Colonic mucosa (tissue), 4 donors: ENCODE data around the gene SRPK2. TPM values are rescaled to one million over a fixed set of nuclear protein-coding genes. Genes with fewer than 3 reads are reported as not detected.

Experiments used
- DNase-seq: peaks from one replicate; pipeline ENCODE4 v3.0.0-alpha.2; 2020
- H3K27ac ChIP-seq: fragments of 200-600 bp; one replicate; pipeline ENCODE4 v1.8.0; 2021
- H3K27me3 ChIP-seq: fragments of 200-600 bp; one replicate; pipeline ENCODE4 v1.8.0; 2021
- H3K36me3 ChIP-seq: fragments of 200-600 bp; one replicate; pipeline ENCODE4 v1.8.0; 2021
- H3K4me1 ChIP-seq: fragments of 200-600 bp; one replicate; pipeline ENCODE4 v1.8.0; 2021; ENCODE audit warnings: mild to moderate bottlenecking
- H3K4me3 ChIP-seq: fragments of 200-600 bp; one replicate; pipeline ENCODE4 v1.8.0; 2021
- H3K9ac ChIP-seq, 2 donors: one replicate each; pipeline ENCODE4 v1.7.0; 2013; ENCODE audit warnings: control low read depth in 2 of 2, low read depth in 2 of 2, low read length in 2 of 2
- H3K9me3 ChIP-seq: fragments of 200-600 bp; one replicate; pipeline ENCODE4 v1.8.0; 2021
- CTCF ChIP-seq: fragments of 200-600 bp; IDR thresholded peaks from one replicate; pipeline ENCODE4 v1.8.0; 2022; ENCODE audit warnings: antibody characterized with exemption, mild to moderate bottlenecking
- intact Hi-C: fragments of 100-400 bp; cut with DNase I; formaldehyde crosslinking; loops from one replicate; pipeline ENCODE4 v1.14.1; 2022
- total RNA-seq, 2 donors: library from RNA; stranded (reverse); fragmentation: NEBNext Ultra II Directional in 1 of 2; extraction: Animal tissue kit (Norgen Biotek cat#: 25700) in 1 of 2; gene quantifications; one replicate each; pipeline ENCODE4 v1.2.1, GENCODE V29; 2021
- donor health status: healthy.
- donor health status: DM: no; HTN: no; CAD: no.
- donor health status: DM: no; HTN: no; CAD: no.

SRPK2 gene
- total RNA-seq, 2 donors from 2014 or later = 25.0 to 30.1 TPM

DNA sequence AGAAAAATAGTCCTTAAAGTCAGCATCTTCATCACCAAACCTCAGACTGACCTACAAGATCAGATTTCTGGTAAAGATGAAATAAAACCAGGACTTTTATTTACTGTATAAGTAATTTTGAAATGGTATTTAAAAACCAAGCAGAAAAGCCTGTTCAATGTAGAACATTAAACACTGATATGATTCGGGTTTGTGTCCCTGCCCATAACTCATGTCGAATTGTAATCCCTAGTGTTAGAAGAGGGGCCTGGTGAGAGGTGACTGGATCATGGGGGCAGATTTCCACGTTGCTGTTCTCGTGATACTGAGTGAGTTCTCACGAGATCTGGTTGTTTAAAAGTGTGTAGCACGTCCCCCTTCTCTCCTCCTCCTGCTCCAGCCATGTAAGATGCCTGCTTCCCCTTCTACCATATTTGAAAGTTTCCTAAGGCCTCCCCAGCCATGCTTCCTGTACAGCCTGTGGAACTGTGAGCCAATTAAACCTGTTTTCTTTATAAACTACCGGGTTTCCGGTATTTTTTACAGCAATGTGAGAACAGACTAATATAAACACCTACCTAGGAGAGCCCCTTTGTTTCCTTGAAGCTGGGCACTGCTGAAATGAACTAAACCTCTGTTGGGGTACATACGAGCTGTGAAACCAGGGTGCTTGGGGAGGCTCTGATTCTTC lies 254.6 kb downstream of the SRPK2 start:
- Histone ChIP-seq H3K27me3 (no peaks in the 10 kb centered on the region), H3K4me1 (no peaks in the 10 kb centered on the region), H3K9me3 (no peaks in the 10 kb centered on the region), H3K36me3 (no peaks in the 10 kb centered on the region), H3K27ac (no peak overlapping the region), H3K4me3 (no peak overlapping the region), H3K9ac (no peak overlapping the region)
- intact Hi-C loops = no loop called here
- DNase-seq = no peak
- TF ChIP-seq CTCF = no peak

- no peak for DNase-seq
- H3K9ac ChIP-seq = no peak overlapping the region
- no peak for TF ChIP-seq CTCF
- no peaks in the 10 kb centered on the region for H3K4me1 ChIP-seq
- H3K9me3 ChIP-seq = no peaks in the 10 kb centered on the region
- no peaks in the 10 kb centered on the region for H3K36me3 ChIP-seq
- H3K27ac ChIP-seq = no peak overlapping the region
- intact Hi-C loops = no loop called here
- H3K27me3 ChIP-seq = no peaks in the 10 kb centered on the region
- H3K4me3 ChIP-seq = no peak overlapping the region
Measured at GRCh38 chr7:105133358-105133757, 255.4 kb downstream of the SRPK2 start.

GRCh38 chr7:105132835-105133234 lies 255.9 kb downstream of the SRPK2 start:
- Histone ChIP-seq H3K27me3 (no peaks in the 10 kb centered on the region), H3K9ac (no peak overlapping the region), H3K27ac (no peak overlapping the region), H3K4me3 (no peak overlapping the region), H3K36me3 (no peaks in the 10 kb centered on the region), H3K9me3 (no peaks in the 10 kb centered on the region), H3K4me1 (no peaks in the 10 kb centered on the region)
- no peak for DNase-seq
- no peak for TF ChIP-seq CTCF
- intact Hi-C loops = no loop called here

GRCh38 chr7:105132335-105132734 lies 256.4 kb downstream of the SRPK2 start:
- Histone ChIP-seq H3K4me3 (no peak overlapping the region), H3K9ac (no peak overlapping the region), H3K27ac (no peak overlapping the region), H3K9me3 (no peaks in the 10 kb centered on the region), H3K27me3 (no peaks in the 10 kb centered on the region), H3K36me3 (no peaks in the 10 kb centered on the region), H3K4me1 (no peaks in the 10 kb centered on the region)
- no peak for TF ChIP-seq CTCF
- DNase-seq = no peak
- intact Hi-C loops = no loop called here

GRCh38 chr7:105131890-105132289 lies 256.8 kb downstream of the SRPK2 start:
- no peaks in the 10 kb centered on the region for H3K9me3 ChIP-seq
- no peak overlapping the region for H3K27ac ChIP-seq
- H3K4me3 ChIP-seq = no peak overlapping the region
- no peak overlapping the region for H3K9ac ChIP-seq
- H3K36me3 ChIP-seq = no peaks in the 10 kb centered on the region
- DNase-seq = no peak
- no peaks in the 10 kb centered on the region for H3K4me1 ChIP-seq
- no peak for TF ChIP-seq CTCF
- H3K27me3 ChIP-seq = no peaks in the 10 kb centered on the region
- intact Hi-C loops = no loop called here
